Sigmoid colon (tissue), 7 donors: ENCODE data around the gene SLC1A2. TPM values are rescaled to one million over a fixed set of nuclear protein-coding genes. Genes with fewer than 3 reads are reported as not detected.

Source experiments
- DNase-seq: peaks from one replicate; pipeline ENCODE4 v3.0.0-alpha.2; 2019
- H3K27ac ChIP-seq, 4 donors: fragments of 200-600 bp; sonication (generic); one replicate each; pipeline ENCODE4 v1.5.1; 2016 to 2019; ENCODE audit warnings: mild to moderate bottlenecking in 1 of 4
- H3K27me3 ChIP-seq, 3 donors: fragments of 200-600 bp; sonication (generic); one replicate each; pipeline ENCODE4 v1.5.1; 2019; ENCODE audit warnings: mild to moderate bottlenecking in 1 of 3
- H3K36me3 ChIP-seq, 4 donors: fragments of 200-600 bp; sonication (generic); one replicate each; pipeline ENCODE4 v1.5.1; 2016 to 2019
- H3K4me1 ChIP-seq, 4 donors: fragments of 200-600 bp; sonication (generic); one replicate each; pipeline ENCODE4 v1.5.1; 2017 to 2019
- H3K4me3 ChIP-seq, 4 donors: fragments of 200-600 bp; sonication (generic); one replicate each; pipeline ENCODE4 v1.5.1; 2017 to 2019; ENCODE audit warnings: mild to moderate bottlenecking in 2 of 4, moderate library complexity in 1 of 4
- H3K9me3 ChIP-seq, 4 donors: fragments of 200-600 bp in 3 of 4; sonication (generic) in 3 of 4; one replicate each; pipeline versions ENCODE4 v1.5.1 to v1.6.1; 2013 to 2019
- EP300 ChIP-seq, 4 donors: sonication (generic); formaldehyde crosslinking; IDR thresholded peaks; one replicate each; pipeline ENCODE4 v1.6.1; 2017; ENCODE audit warnings: antibody characterized with exemption in 4 of 4
- POLR2A ChIP-seq, 2 donors: fragments of 450-650 bp; IDR thresholded peaks; one replicate each; pipeline ENCODE4 v1.6.1; 2016; ENCODE audit warnings: antibody characterized with exemption in 2 of 2, mild to moderate bottlenecking in 2 of 2, moderate library complexity in 2 of 2
- POLR2AphosphoS5 ChIP-seq, 4 donors: sonication (generic); formaldehyde crosslinking; IDR thresholded peaks; one replicate each; pipeline ENCODE4 v1.6.1; 2017; ENCODE audit warnings: antibody characterized with exemption in 4 of 4
- WGBS, 2 donors: extraction: QIAGEN DNeasy Blood & Tissue Kit; methylation state at CpG; one replicate each; pipeline ENCODE4 v1.1.7; 2013; 5-methylcytosine and 5-hydroxymethylcytosine counted together
- intact Hi-C: fragments of 100-400 bp; cut with DNase I; formaldehyde crosslinking; loops from one replicate; pipeline ENCODE4 v1.15.1; 2023
- polyA plus RNA-seq, 3 donors: library from polyadenylated mRNA; stranded (reverse); fragments of 200-250 nt; gene quantifications; one replicate each; pipeline ENCODE4 v1.2.3, GENCODE V29; 2013
- total RNA-seq, 4 donors: library from RNA; depleted of rRNA; stranded (reverse); fragments of >200 nt; gene quantifications; one replicate each; pipeline ENCODE4 v1.1.0, GENCODE V29; 2016
- TF ChIP-seq, protein P1 (sequence below), 4 experiments: fragments of 450-650 bp in 3 of 4; fragments of 200-600 bp in 1 of 4; IDR thresholded peaks; one replicate each; pipeline ENCODE4 v1.5.1; 2016 to 2019; ENCODE audit warnings: antibody characterized with exemption in 4 of 4, mild to moderate bottlenecking in 3 of 4, moderate library complexity in 2 of 4
- donor health status: healthy with polysubstance abuse.
- donor health status: Bipolar disorder and iron deficiency.
- donor health status: healthy.

SLC1A2 gene
- total and polyA plus RNA-seq, 7 donors, result 0.14 to 2.2 (median 0.48) TPM; not detected in 1

- H3K9me3 ChIP-seq, result no peaks in the 10 kb centered on the region
- no peak for DNase-seq
- H3K27ac ChIP-seq, result peak overlapping the region in 2 of 4 donors; percentile 2 to 48
- intact Hi-C loops, result no loop called here
- no peaks in the 10 kb centered on the region for H3K27me3 ChIP-seq
- H3K4me3 ChIP-seq, result no peak overlapping the region
- TF ChIP-seq, protein P1, sequence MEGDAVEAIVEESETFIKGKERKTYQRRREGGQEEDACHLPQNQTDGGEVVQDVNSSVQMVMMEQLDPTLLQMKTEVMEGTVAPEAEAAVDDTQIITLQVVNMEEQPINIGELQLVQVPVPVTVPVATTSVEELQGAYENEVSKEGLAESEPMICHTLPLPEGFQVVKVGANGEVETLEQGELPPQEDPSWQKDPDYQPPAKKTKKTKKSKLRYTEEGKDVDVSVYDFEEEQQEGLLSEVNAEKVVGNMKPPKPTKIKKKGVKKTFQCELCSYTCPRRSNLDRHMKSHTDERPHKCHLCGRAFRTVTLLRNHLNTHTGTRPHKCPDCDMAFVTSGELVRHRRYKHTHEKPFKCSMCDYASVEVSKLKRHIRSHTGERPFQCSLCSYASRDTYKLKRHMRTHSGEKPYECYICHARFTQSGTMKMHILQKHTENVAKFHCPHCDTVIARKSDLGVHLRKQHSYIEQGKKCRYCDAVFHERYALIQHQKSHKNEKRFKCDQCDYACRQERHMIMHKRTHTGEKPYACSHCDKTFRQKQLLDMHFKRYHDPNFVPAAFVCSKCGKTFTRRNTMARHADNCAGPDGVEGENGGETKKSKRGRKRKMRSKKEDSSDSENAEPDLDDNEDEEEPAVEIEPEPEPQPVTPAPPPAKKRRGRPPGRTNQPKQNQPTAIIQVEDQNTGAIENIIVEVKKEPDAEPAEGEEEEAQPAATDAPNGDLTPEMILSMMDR (IDR thresholded peaks at IDR 0.05), result no peak
- no peak for TF ChIP-seq POLR2AphosphoS5 (IDR thresholded peaks at IDR 0.05)
- TF ChIP-seq EP300 (IDR thresholded peaks at IDR 0.05), result no peak
- TF ChIP-seq POLR2A (IDR thresholded peaks at IDR 0.05), result no peak
- peaks cover 0 to 18% (median 12%) of the 10 kb centered on the region in 4 donors for H3K4me1 ChIP-seq
- no peaks in the 10 kb centered on the region for H3K36me3 ChIP-seq
These were observed 61.0 kb downstream of the SLC1A2 start for GRCh38 chr11:35358391-35358790.

- 64 to 82% methylated on average over 5 of the region's 5 CpGs for WGBS, 2 donors
- no peaks in the 10 kb centered on the region for H3K36me3 ChIP-seq
- DNase-seq, result no peak
- intact Hi-C loops, result no loop called here
- no peaks in the 10 kb centered on the region for H3K9me3 ChIP-seq
- H3K27ac ChIP-seq, result no peak overlapping the region
- no peak for TF ChIP-seq POLR2AphosphoS5 (IDR thresholded peaks at IDR 0.05)
- TF ChIP-seq EP300 (IDR thresholded peaks at IDR 0.05), result no peak
- H3K4me1 ChIP-seq, result peaks cover 0 to 14% (median 7%) of the 10 kb centered on the region in 4 donors
- no peak overlapping the region for H3K4me3 ChIP-seq
- no peaks in the 10 kb centered on the region for H3K27me3 ChIP-seq
These were observed 61.4 kb downstream of the SLC1A2 start for GRCh38 chr11:35357923-35358322.

DNA sequence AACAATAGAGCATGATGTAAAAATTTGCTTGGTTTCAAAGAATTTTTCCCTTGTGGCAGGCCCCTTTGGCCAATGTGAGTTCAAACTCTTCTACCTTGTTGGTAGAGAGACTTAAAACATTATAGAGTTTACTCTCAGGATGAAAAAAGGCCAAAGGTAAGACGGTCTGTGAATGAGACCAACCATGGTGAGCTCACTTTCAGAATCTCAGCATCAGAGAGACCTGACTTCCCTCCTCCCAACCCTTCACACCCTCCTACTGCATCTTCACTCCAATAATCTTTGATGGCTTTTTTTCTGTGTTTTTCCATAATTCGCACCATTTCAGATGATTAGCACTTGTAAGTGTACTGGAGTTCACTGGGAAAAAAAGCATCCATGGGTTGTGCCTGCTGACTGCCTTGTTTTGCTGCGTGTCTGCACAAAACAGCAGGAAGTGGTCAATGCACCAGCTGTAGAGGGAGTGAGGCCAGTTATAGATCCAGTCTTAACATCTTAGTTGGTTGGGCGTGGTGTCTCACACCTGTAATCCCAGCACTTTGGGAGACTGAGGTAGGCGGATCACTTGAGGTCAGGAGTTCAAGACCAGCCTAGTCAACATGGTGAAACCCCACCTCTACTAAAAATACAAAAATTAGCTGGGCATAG is 64.1 kb downstream of the SLC1A2 start:
- Histone ChIP-seq H3K4me3 (no peak overlapping the region), H3K27me3 (no peaks in the 10 kb centered on the region), H3K9me3 (no peaks in the 10 kb centered on the region), H3K27ac (no peak overlapping the region), H3K36me3 (no peaks in the 10 kb centered on the region), H3K4me1 (peaks cover 0 to 12% (median 5%) of the 10 kb centered on the region in 4 donors)
- WGBS, 2 donors, result 87 to 92% methylated on average over 5 of the region's 5 CpGs
- no peak for TF ChIP-seq EP300 (IDR thresholded peaks at IDR 0.05)
- TF ChIP-seq POLR2AphosphoS5 (IDR thresholded peaks at IDR 0.05), result no peak
- no peak for TF ChIP-seq POLR2A (IDR thresholded peaks at IDR 0.05)
- TF ChIP-seq, protein P1 (IDR thresholded peaks at IDR 0.05), result no peak
- intact Hi-C loops, result no loop called here
- no peak for DNase-seq

- H3K4me1 ChIP-seq, result peaks cover 0 to 7% (median under 1%) of the 10 kb centered on the region in 4 donors
- H3K27me3 ChIP-seq, result no peaks in the 10 kb centered on the region
- 94 to 96% methylated on average over 7 of the region's 7 CpGs for WGBS, 2 donors
- no peaks in the 10 kb centered on the region for H3K9me3 ChIP-seq
- TF ChIP-seq EP300 (IDR thresholded peaks at IDR 0.05) (no peak), POLR2A (IDR thresholded peaks at IDR 0.05) (no peak), POLR2AphosphoS5 (IDR thresholded peaks at IDR 0.05) (no peak)
- TF ChIP-seq, protein P1 (IDR thresholded peaks at IDR 0.05), result no peak
- H3K4me3 ChIP-seq, result no peak overlapping the region
- no peaks in the 10 kb centered on the region for H3K36me3 ChIP-seq
- no peak overlapping the region for H3K27ac ChIP-seq
- no peak for DNase-seq
- intact Hi-C loops, result no loop called here
These were observed 64.7 kb downstream of the SLC1A2 start for GRCh38 chr11:35354644-35355043.

- H3K4me3 ChIP-seq, result no peak overlapping the region
- intact Hi-C loops, result no loop called here
- no peaks in the 10 kb centered on the region for H3K27me3 ChIP-seq
- H3K36me3 ChIP-seq, result no peaks in the 10 kb centered on the region
- peaks cover 0 to 12% (median 6%) of the 10 kb centered on the region in 4 donors for H3K4me1 ChIP-seq
- TF ChIP-seq POLR2A (IDR thresholded peaks at IDR 0.05) (no peak), EP300 (IDR thresholded peaks at IDR 0.05) (no peak), POLR2AphosphoS5 (IDR thresholded peaks at IDR 0.05) (no peak)
- TF ChIP-seq, protein P1 (IDR thresholded peaks at IDR 0.05), result no peak
- DNase-seq, result no peak
- WGBS, 2 donors, result 62 to 72% methylated on average over 3 of the region's 3 CpGs
- no peaks in the 10 kb centered on the region for H3K9me3 ChIP-seq
- no peak overlapping the region for H3K27ac ChIP-seq
These were observed 67.1 kb downstream of the SLC1A2 start for GRCh38 chr11:35352077-35352888.
